ENCODE results near the gene LRRN4.

Gene LRRN4

GRCh38 chr20:6012179-6012578 lies 41.7 kb downstream of the LRRN4 start:
- H3K36me3 ChIP-seq (ENCODE audit: insufficient read depth, low read length), result peaks cover 46% of the 10 kb centered on the region
- no peak overlapping the region for H3K4me3 ChIP-seq (ENCODE audit: low read length)
- no peaks in the 10 kb centered on the region for H3K27me3 ChIP-seq (ENCODE audit: insufficient read depth, low read length)
- no peaks in the 10 kb centered on the region for H3K9me3 ChIP-seq (ENCODE audit: low read length)
- H3K4me1 ChIP-seq (ENCODE audit: insufficient read depth, low read length), result peaks cover 15% of the 10 kb centered on the region
- no peak overlapping the region for H2AFZ ChIP-seq (ENCODE audit: low read depth, low read length)

GRCh38 chr20:6008254-6008653 lies 45.6 kb downstream of the LRRN4 start:
- Histone ChIP-seq H3K36me3 (ENCODE audit: insufficient read depth, low read length) (peaks cover 27% of the 10 kb centered on the region), H3K9me3 (ENCODE audit: low read length) (no peaks in the 10 kb centered on the region), H3K4me3 (ENCODE audit: low read length) (no peak overlapping the region), H3K27me3 (ENCODE audit: insufficient read depth, low read length) (no peaks in the 10 kb centered on the region), H2AFZ (ENCODE audit: low read depth, low read length) (no peak overlapping the region), H3K4me1 (ENCODE audit: insufficient read depth, low read length) (peaks cover 22% of the 10 kb centered on the region)

- H3K9me3 ChIP-seq (ENCODE audit: low read length), result no peaks in the 10 kb centered on the region
Measured at GRCh38 chr20:6007529-6008103, 46.2 kb downstream of the LRRN4 start.

GRCh38 chr20:6007094-6007528 lies 46.7 kb downstream of the LRRN4 start:
- Histone ChIP-seq H3K4me3 (ENCODE audit: low read length) (peak overlapping the region; percentile 96), H3K9me3 (ENCODE audit: low read length) (no peaks in the 10 kb centered on the region), H2AFZ (ENCODE audit: low read depth, low read length) (no peak overlapping the region), H3K27me3 (ENCODE audit: insufficient read depth, low read length) (no peaks in the 10 kb centered on the region), H3K4me1 (ENCODE audit: insufficient read depth, low read length) (peaks cover 22% of the 10 kb centered on the region), H3K36me3 (ENCODE audit: insufficient read depth, low read length) (peaks cover 22% of the 10 kb centered on the region)

More at GRCh38 chr20:6007529-6008103, 46.2 kb downstream of the LRRN4 start:
- Histone ChIP-seq H3K36me3 (ENCODE audit: insufficient read depth, low read length) (peaks cover 27% of the 10 kb centered on the region), H3K27me3 (ENCODE audit: insufficient read depth, low read length) (no peaks in the 10 kb centered on the region), H3K4me1 (ENCODE audit: insufficient read depth, low read length) (peaks cover 22% of the 10 kb centered on the region), H3K4me3 (ENCODE audit: low read length) (peak overlapping the region; percentile 96), H2AFZ (ENCODE audit: low read depth, low read length) (no peak overlapping the region)

GRCh38 chr20:6006603-6006949 lies 47.3 kb downstream of the LRRN4 start:
- peaks cover 22% of the 10 kb centered on the region for H3K4me1 ChIP-seq (ENCODE audit: insufficient read depth, low read length)
- peak overlapping the region; percentile 46 for H2AFZ ChIP-seq (ENCODE audit: low read depth, low read length)
- peaks cover 17% of the 10 kb centered on the region for H3K36me3 ChIP-seq (ENCODE audit: insufficient read depth, low read length)
- H3K27me3 ChIP-seq (ENCODE audit: insufficient read depth, low read length), result no peaks in the 10 kb centered on the region
- no peaks in the 10 kb centered on the region for H3K9me3 ChIP-seq (ENCODE audit: low read length)
- peak overlapping the region; percentile 96 for H3K4me3 ChIP-seq (ENCODE audit: low read length)

GRCh38 chr20:6000871-6001270 lies 53.0 kb downstream of the LRRN4 start:
- no peaks in the 10 kb centered on the region for H3K9me3 ChIP-seq (ENCODE audit: low read length)
- H3K4me3 ChIP-seq (ENCODE audit: low read length), result no peak overlapping the region
- H3K4me1 ChIP-seq (ENCODE audit: insufficient read depth, low read length), result peaks cover 4% of the 10 kb centered on the region
- H2AFZ ChIP-seq (ENCODE audit: low read depth, low read length), result no peak overlapping the region
- H3K36me3 ChIP-seq (ENCODE audit: insufficient read depth, low read length), result peaks cover 13% of the 10 kb centered on the region
- H3K27me3 ChIP-seq (ENCODE audit: insufficient read depth, low read length), result no peaks in the 10 kb centered on the region

- H3K9me3 ChIP-seq (ENCODE audit: low read length), result no peaks in the 10 kb centered on the region
- H2AFZ ChIP-seq (ENCODE audit: low read depth, low read length), result no peak overlapping the region
- H3K27me3 ChIP-seq (ENCODE audit: insufficient read depth, low read length), result no peaks in the 10 kb centered on the region
- no peak overlapping the region for H3K4me3 ChIP-seq (ENCODE audit: low read length)
- H3K36me3 ChIP-seq (ENCODE audit: insufficient read depth, low read length), result peaks cover 21% of the 10 kb centered on the region
- H3K4me1 ChIP-seq (ENCODE audit: insufficient read depth, low read length), result peaks cover under 1% of the 10 kb centered on the region
Measured at GRCh38 chr20:5999783-6000182, 54.1 kb downstream of the LRRN4 start.

GRCh38 chr20:5996765-5997164 lies 57.1 kb downstream of the LRRN4 start:
- Histone ChIP-seq H3K9me3 (ENCODE audit: low read length) (no peaks in the 10 kb centered on the region), H3K4me3 (ENCODE audit: low read length) (no peak overlapping the region), H2AFZ (ENCODE audit: low read depth, low read length) (no peak overlapping the region), H3K4me1 (ENCODE audit: insufficient read depth, low read length) (no peaks in the 10 kb centered on the region), H3K36me3 (ENCODE audit: insufficient read depth, low read length) (peaks cover 35% of the 10 kb centered on the region), H3K27me3 (ENCODE audit: insufficient read depth, low read length) (no peaks in the 10 kb centered on the region)

- Histone ChIP-seq H3K4me3 (ENCODE audit: low read length) (no peak overlapping the region), H3K4me1 (ENCODE audit: insufficient read depth, low read length) (no peaks in the 10 kb centered on the region), H3K9me3 (ENCODE audit: low read length) (no peaks in the 10 kb centered on the region), H2AFZ (ENCODE audit: low read depth, low read length) (no peak overlapping the region), H3K36me3 (ENCODE audit: insufficient read depth, low read length) (peaks cover 43% of the 10 kb centered on the region), H3K27me3 (ENCODE audit: insufficient read depth, low read length) (no peaks in the 10 kb centered on the region)
Measured at GRCh38 chr20:5991623-5992441, 62.0 kb downstream of the LRRN4 start.

- Histone ChIP-seq H2AFZ (ENCODE audit: low read depth, low read length) (no peak overlapping the region), H3K4me3 (ENCODE audit: low read length) (no peak overlapping the region), H3K4me1 (ENCODE audit: insufficient read depth, low read length) (no peaks in the 10 kb centered on the region), H3K9me3 (ENCODE audit: low read length) (no peaks in the 10 kb centered on the region), H3K27me3 (ENCODE audit: insufficient read depth, low read length) (no peaks in the 10 kb centered on the region), H3K36me3 (ENCODE audit: insufficient read depth, low read length) (peaks cover 42% of the 10 kb centered on the region)
Measured at GRCh38 chr20:5990946-5991345, 62.9 kb downstream of the LRRN4 start.
